SU-DHL-6 (cell line): ENCODE results near the gene RAI1.

ENCODE experiments used
- H2AFZ ChIP-seq: fragments of 200-600 bp; sonication (generic); 2 replicates; pipeline ENCODE4 v1.6.1; 2014; ENCODE audit warnings: low read depth, mild to moderate bottlenecking, moderate library complexity, mixed read lengths, antibody characterized with exemption, low read length; ENCODE audit not compliant: severe bottlenecking
- H3F3A ChIP-seq: fragments of 200-600 bp; shearing (Covaris generic); 2 replicates; pipeline ENCODE4 v1.6.0; 2016; ENCODE audit warnings: antibody characterized with exemption, mild to moderate bottlenecking; ENCODE audit not compliant: insufficient read depth
- H3K27ac ChIP-seq: fragments of 200-600 bp; sonication (generic); 2 replicates; pipeline ENCODE4 v1.5.1; 2016; ENCODE audit warnings: low read depth, mild to moderate bottlenecking, low read length, moderate library complexity, mixed read lengths
- H3K27me3 ChIP-seq: fragments of 200-600 bp; sonication (generic), shearing (Covaris generic); 2 replicates; pipeline ENCODE4 v1.6.0; 2014; ENCODE audit warnings: mild to moderate bottlenecking, low read length
- H3K36me3 ChIP-seq: fragments of 200-600 bp; sonication (generic); 2 replicates; pipeline ENCODE4 v1.6.1; 2014; ENCODE audit warnings: mild to moderate bottlenecking, low read length, mixed read lengths
- H3K4me2 ChIP-seq: fragments of 300-600, 200-600 bp; shearing (Covaris generic), sonication (generic); 2 replicates; pipeline ENCODE4 v1.6.0; 2014; ENCODE audit warnings: low read length, low read depth, mild to moderate bottlenecking; ENCODE audit not compliant: poor library complexity, severe bottlenecking
- H3K4me3 ChIP-seq: fragments of 200-600 bp; sonication (generic); 2 replicates; pipeline ENCODE4 v1.5.1; 2014; ENCODE audit warnings: antibody characterized with exemption, low read length, mild to moderate bottlenecking, mixed read lengths; ENCODE audit not compliant: insufficient read depth, poor library complexity, severe bottlenecking
- H3K79me2 ChIP-seq: fragments of 200-600 bp; sonication (generic); 2 replicates; pipeline ENCODE4 v1.6.1; 2014; ENCODE audit warnings: mild to moderate bottlenecking, low read length, moderate library complexity; ENCODE audit not compliant: insufficient read depth
- H3K9ac ChIP-seq: fragments of 200-600 bp; sonication (generic); 2 replicates; pipeline ENCODE4 v1.7.0; 2014; ENCODE audit warnings: mild to moderate bottlenecking, low read length
- H3K9me2 ChIP-seq: fragments of 200-600 bp; sonication (generic); replicated peaks from 2 replicates; pipeline ENCODE4 v1.6.1; 2014; ENCODE audit warnings: low read length; ENCODE audit not compliant: insufficient read depth
- H3K9me3 ChIP-seq: fragments of 200-600 bp; sonication (generic); 2 replicates; pipeline ENCODE4 v1.6.1; 2014; ENCODE audit warnings: low read length, mixed read lengths; ENCODE audit not compliant: insufficient read depth
- H4K20me1 ChIP-seq: fragments of 200-600 bp; sonication (generic); 2 replicates; pipeline ENCODE4 v1.6.1; 2014; ENCODE audit warnings: low read depth, mild to moderate bottlenecking, antibody characterized with exemption, low read length, moderate library complexity, mixed read lengths
- CTCF ChIP-seq: fragments of 200-600 bp; sonication (generic); IDR thresholded peaks from one replicate; pipeline ENCODE4 v1.5.1; 2017; ENCODE audit warnings: antibody characterized with exemption, mild to moderate bottlenecking, low read length, moderate library complexity; ENCODE audit not compliant: insufficient read depth, poor library complexity, severe bottlenecking
- EZH2phosphoT487 ChIP-seq: fragments of 200-600 bp; sonication (generic), shearing (Covaris generic); conservative IDR thresholded peaks from 2 replicates; pipeline ENCODE4 v1.6.1; 2018; ENCODE audit warnings: mild to moderate bottlenecking, antibody characterized with exemption, low read length, moderate library complexity, mixed read lengths

Gene RAI1

GRCh38 chr17:17810895-17811248 lies 129.6 kb downstream of the RAI1 start:
- Histone ChIP-seq H3K9me2 (no peaks in the 10 kb centered on the region), H3K9ac (no peak overlapping the region), H3K27me3 (no peaks in the 10 kb centered on the region), H3K27ac (no peak overlapping the region), H3K79me2 (no peaks in the 10 kb centered on the region), H3K36me3 (no peaks in the 10 kb centered on the region), H2AFZ (no peak overlapping the region), H3K4me2 (no peak overlapping the region), H3F3A (no peaks in the 10 kb centered on the region), H3K9me3 (no peaks in the 10 kb centered on the region), H3K4me3 (no peak overlapping the region), H4K20me1 (no peaks in the 10 kb centered on the region)
- TF ChIP-seq CTCF (no peak), EZH2phosphoT487 (no peak)

- Histone ChIP-seq H3K79me2 (no peaks in the 10 kb centered on the region), H3K4me2 (no peak overlapping the region), H2AFZ (no peak overlapping the region), H3K9ac (no peak overlapping the region), H3K36me3 (no peaks in the 10 kb centered on the region), H3K9me2 (no peaks in the 10 kb centered on the region), H3K9me3 (no peaks in the 10 kb centered on the region), H3K4me3 (no peak overlapping the region), H3K27ac (no peak overlapping the region), H3K27me3 (no peaks in the 10 kb centered on the region), H3F3A (no peaks in the 10 kb centered on the region), H4K20me1 (no peaks in the 10 kb centered on the region)
- TF ChIP-seq EZH2phosphoT487: no peak
- TF ChIP-seq CTCF: no peak
Measured at GRCh38 chr17:17811381-17812210, 130.3 kb downstream of the RAI1 start.

- H3K79me2 ChIP-seq: no peaks in the 10 kb centered on the region
- H3K9me2 ChIP-seq: no peaks in the 10 kb centered on the region
- H3F3A ChIP-seq: no peaks in the 10 kb centered on the region
- H2AFZ ChIP-seq: no peak overlapping the region
- H3K9me3 ChIP-seq: no peaks in the 10 kb centered on the region
- H3K4me3 ChIP-seq: no peak overlapping the region
- TF ChIP-seq CTCF (peak; percentile 95), EZH2phosphoT487 (no peak)
- no peaks in the 10 kb centered on the region for H3K36me3 ChIP-seq
- no peak overlapping the region for H3K27ac ChIP-seq
- no peaks in the 10 kb centered on the region for H4K20me1 ChIP-seq
- H3K9ac ChIP-seq: no peak overlapping the region
- H3K4me2 ChIP-seq: no peak overlapping the region
- no peaks in the 10 kb centered on the region for H3K27me3 ChIP-seq
Measured at GRCh38 chr17:17812211-17813054, 131.2 kb downstream of the RAI1 start.
